Parathyroid adenoma (tissue), 2 donors: ENCODE data around the gene TOR3A.

Source experiments
- H2AFZ ChIP-seq: fragments of 300-600 bp; sonication (generic); one replicate; pipeline ENCODE4 v1.7.0; 2017; ENCODE audit warnings: antibody characterized with exemption, mild to moderate bottlenecking
- H3K27ac ChIP-seq: fragments of 300-600 bp; sonication (generic); one replicate; pipeline ENCODE4 v1.7.0; 2017
- H3K27me3 ChIP-seq: fragments of 300-600 bp; sonication (generic); one replicate; pipeline ENCODE4 v1.7.0; 2017; ENCODE audit warnings: low read length; ENCODE audit not compliant: control insufficient read depth, insufficient read depth
- H3K36me3 ChIP-seq: fragments of 300-600 bp; sonication (generic); one replicate; pipeline ENCODE4 v1.7.0; 2017; ENCODE audit warnings: low read length; ENCODE audit not compliant: control insufficient read depth, insufficient read depth
- H3K4me1 ChIP-seq: fragments of 300-600 bp; sonication (generic); one replicate; pipeline ENCODE4 v1.7.0; 2017; ENCODE audit warnings: control low read depth
- H3K4me2 ChIP-seq: fragments of 300-600 bp; sonication (generic); one replicate; pipeline ENCODE4 v1.7.0; 2017; ENCODE audit warnings: low read length
- H3K4me3 ChIP-seq: fragments of 300-600 bp; sonication (generic); one replicate; pipeline ENCODE4 v1.7.0; 2017; ENCODE audit warnings: low read depth, low read length
- H3K79me2 ChIP-seq: fragments of 300-600 bp; sonication (generic); one replicate; pipeline ENCODE4 v1.7.0; 2017; ENCODE audit warnings: control low read depth
- H3K9ac ChIP-seq: fragments of 300-600 bp; sonication (generic); one replicate; pipeline ENCODE4 v1.7.0; 2017; ENCODE audit warnings: mild to moderate bottlenecking
- H3K9me3 ChIP-seq: fragments of 300-600 bp; sonication (generic); one replicate; pipeline ENCODE4 v1.7.0; 2017; ENCODE audit warnings: low read length; ENCODE audit not compliant: control insufficient read depth
- TF ChIP-seq, protein P1 (sequence below): fragments of 300-600 bp; sonication (generic); IDR thresholded peaks from one replicate; pipeline ENCODE4 v1.7.0; 2017; ENCODE audit warnings: antibody characterized with exemption, mild to moderate bottlenecking
- donor health status: primary hyperparathyroidism.

TOR3A gene

DNA sequence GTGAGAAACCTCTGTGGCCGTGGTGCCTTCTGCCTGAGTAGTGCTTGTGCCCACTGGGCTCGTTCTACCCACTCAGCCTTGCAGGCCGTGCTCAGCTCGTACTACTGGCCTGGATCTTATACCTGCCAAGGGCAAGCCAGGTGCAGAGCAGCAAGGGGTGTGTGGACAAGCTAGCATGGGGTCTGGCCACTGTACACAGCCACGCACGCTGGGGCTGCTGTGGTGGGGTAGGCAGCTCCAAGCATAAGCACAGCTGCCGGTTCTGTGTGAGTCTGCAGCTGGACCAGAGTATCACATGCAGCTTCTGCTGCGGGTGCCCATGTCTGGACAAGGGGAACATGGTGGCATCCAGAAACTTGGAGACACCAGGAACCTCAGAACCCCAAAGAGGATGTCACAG is 39.8 kb upstream of the TOR3A start:
- no peak overlapping the region for H3K9ac ChIP-seq
- TF ChIP-seq, protein P1, sequence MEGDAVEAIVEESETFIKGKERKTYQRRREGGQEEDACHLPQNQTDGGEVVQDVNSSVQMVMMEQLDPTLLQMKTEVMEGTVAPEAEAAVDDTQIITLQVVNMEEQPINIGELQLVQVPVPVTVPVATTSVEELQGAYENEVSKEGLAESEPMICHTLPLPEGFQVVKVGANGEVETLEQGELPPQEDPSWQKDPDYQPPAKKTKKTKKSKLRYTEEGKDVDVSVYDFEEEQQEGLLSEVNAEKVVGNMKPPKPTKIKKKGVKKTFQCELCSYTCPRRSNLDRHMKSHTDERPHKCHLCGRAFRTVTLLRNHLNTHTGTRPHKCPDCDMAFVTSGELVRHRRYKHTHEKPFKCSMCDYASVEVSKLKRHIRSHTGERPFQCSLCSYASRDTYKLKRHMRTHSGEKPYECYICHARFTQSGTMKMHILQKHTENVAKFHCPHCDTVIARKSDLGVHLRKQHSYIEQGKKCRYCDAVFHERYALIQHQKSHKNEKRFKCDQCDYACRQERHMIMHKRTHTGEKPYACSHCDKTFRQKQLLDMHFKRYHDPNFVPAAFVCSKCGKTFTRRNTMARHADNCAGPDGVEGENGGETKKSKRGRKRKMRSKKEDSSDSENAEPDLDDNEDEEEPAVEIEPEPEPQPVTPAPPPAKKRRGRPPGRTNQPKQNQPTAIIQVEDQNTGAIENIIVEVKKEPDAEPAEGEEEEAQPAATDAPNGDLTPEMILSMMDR = no peak
- H3K9me3 ChIP-seq = no peaks in the 10 kb centered on the region
- no peak overlapping the region for H3K4me3 ChIP-seq
- H3K36me3 ChIP-seq = no peaks in the 10 kb centered on the region
- H3K27ac ChIP-seq = no peak overlapping the region
- no peaks in the 10 kb centered on the region for H3K4me1 ChIP-seq
- H3K79me2 ChIP-seq = peaks cover 3% of the 10 kb centered on the region
- H3K4me2 ChIP-seq = no peak overlapping the region
- H2AFZ ChIP-seq = no peak overlapping the region
- H3K27me3 ChIP-seq = no peaks in the 10 kb centered on the region

DNA sequence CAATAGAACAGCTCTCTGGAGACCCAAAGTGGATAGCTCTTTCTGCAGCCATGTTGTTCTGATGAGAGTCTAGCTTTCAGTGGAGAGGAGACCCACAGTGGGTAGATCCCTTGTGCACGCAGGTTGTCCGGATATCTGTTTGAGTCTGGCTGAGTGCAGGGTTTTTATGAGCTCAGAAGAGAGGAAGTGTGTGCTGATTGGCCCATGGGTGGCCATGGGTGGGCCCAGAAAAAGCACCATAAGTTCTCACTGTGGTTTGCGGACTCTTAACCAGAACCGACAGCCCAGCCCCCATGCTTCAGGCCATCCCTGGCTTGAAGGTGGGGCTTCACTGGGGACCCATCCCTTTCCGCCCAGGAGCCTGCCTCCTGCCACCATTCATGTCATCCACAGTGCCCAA is 39.2 kb upstream of the TOR3A start:
- no peak overlapping the region for H3K4me3 ChIP-seq
- H2AFZ ChIP-seq = no peak overlapping the region
- H3K79me2 ChIP-seq = peaks cover 3% of the 10 kb centered on the region
- no peaks in the 10 kb centered on the region for H3K27me3 ChIP-seq
- H3K4me2 ChIP-seq = no peak overlapping the region
- H3K9ac ChIP-seq = no peak overlapping the region
- H3K36me3 ChIP-seq = no peaks in the 10 kb centered on the region
- no peaks in the 10 kb centered on the region for H3K4me1 ChIP-seq
- H3K27ac ChIP-seq = no peak overlapping the region
- TF ChIP-seq, protein P1 = no peak
- no peaks in the 10 kb centered on the region for H3K9me3 ChIP-seq

DNA sequence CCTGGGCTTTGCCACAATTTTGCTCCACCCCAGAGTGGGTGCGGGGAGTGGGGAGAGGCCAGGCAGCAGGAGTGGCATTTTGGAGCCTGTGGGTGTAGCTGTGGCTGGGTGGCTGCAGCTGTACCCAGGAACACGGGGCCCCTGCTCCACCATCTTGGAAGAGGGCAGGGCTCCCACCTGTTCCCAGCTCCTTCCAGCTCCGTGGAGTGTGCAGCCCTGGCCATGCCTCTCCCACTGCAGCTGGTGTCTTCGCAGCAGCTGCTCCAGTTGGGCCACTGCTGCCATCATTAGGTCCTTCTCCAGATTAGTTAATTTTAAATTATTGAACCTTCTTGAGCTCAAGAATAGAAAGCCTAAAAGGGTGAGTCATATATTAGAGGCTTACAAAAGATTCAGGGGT is 38.6 kb upstream of the TOR3A start:
- Histone ChIP-seq H3K79me2 (peaks cover 3% of the 10 kb centered on the region), H3K4me2 (no peak overlapping the region), H3K9ac (no peak overlapping the region), H3K4me3 (no peak overlapping the region), H3K4me1 (no peaks in the 10 kb centered on the region), H3K36me3 (no peaks in the 10 kb centered on the region), H2AFZ (no peak overlapping the region), H3K27ac (no peak overlapping the region), H3K27me3 (no peaks in the 10 kb centered on the region), H3K9me3 (no peaks in the 10 kb centered on the region)
- TF ChIP-seq, protein P1 = no peak

DNA sequence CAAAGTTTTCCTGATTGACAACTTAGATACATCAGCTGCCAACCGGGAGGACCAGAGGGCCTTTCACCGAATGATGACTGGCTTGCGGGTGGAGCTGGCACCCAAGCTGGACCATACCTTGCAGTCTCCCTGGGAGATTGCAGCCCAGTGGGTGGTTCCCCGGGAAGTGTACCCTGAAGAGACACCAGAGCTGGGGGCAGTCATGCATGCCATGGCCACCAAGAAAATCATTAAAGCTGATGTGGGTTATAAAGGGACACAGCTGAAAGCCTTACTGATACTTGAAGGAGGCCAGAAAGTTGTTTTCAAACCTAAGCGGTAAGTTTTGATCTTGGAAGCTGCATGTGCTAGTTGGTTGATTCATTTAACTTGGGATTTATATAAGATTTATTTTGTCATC is 38.0 kb upstream of the TOR3A start:
- H3K4me2 ChIP-seq = no peak overlapping the region
- no peaks in the 10 kb centered on the region for H3K27me3 ChIP-seq
- no peak overlapping the region for H3K9ac ChIP-seq
- TF ChIP-seq, protein P1 = no peak
- peaks cover 3% of the 10 kb centered on the region for H3K79me2 ChIP-seq
- H2AFZ ChIP-seq = no peak overlapping the region
- no peaks in the 10 kb centered on the region for H3K4me1 ChIP-seq
- H3K36me3 ChIP-seq = no peaks in the 10 kb centered on the region
- H3K9me3 ChIP-seq = no peaks in the 10 kb centered on the region
- H3K4me3 ChIP-seq = no peak overlapping the region
- H3K27ac ChIP-seq = no peak overlapping the region

DNA sequence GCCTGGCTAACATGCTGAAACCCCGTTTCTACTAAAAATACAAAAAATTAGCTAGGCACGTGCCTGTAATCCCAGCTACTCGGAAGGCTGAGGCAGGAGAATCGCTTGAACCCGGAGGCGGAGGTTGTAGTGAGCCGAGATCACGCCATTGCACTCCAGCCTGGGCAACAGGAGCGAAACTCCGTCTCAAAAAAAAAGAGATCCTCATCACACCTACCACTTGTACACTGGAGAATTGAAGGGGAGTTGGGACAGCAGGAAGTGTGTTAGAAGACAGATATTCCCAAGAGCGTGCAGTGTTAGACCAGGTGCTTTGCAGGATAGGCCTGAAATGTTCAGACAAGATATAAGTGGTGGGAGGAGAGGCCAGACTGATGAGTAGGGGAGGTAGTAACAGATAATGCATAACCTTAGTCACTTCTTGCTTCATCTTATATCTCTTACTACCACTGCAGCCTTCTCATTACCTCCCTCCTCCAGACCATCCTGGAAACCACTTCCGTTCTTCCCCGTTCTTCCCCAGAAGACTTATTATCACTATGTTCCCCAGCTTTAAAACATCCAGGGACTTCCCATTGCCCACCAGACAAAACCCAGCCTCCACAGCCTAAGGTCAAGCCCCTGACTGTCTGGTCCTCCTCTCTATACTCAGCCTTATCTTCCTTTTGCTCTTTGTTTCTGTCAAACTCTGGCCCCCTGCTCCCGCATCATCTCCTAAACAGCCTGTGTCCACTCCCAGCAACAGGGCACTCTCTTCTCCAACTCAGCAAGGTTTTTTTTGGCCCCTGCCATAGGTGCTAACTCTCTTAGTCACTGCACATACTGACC is 34.8 kb upstream of the TOR3A start:
- Histone ChIP-seq H2AFZ (no peak overlapping the region), H3K9ac (no peak overlapping the region), H3K4me1 (no peaks in the 10 kb centered on the region), H3K27me3 (no peaks in the 10 kb centered on the region), H3K79me2 (no peaks in the 10 kb centered on the region), H3K36me3 (no peaks in the 10 kb centered on the region), H3K27ac (no peak overlapping the region), H3K4me2 (no peak overlapping the region), H3K9me3 (no peaks in the 10 kb centered on the region), H3K4me3 (no peak overlapping the region)
- TF ChIP-seq, protein P1 = no peak
